ENCODE data around the gene PUM2.

Gene PUM2

GRCh38 chr2:20348542-20348941, 2.1 kb downstream of the PUM2 start:
- no peak for DNase-seq (ENCODE audit: low read depth)

GRCh38 chr2:20346565-20347381, 3.9 kb downstream of the PUM2 start:
- DNase-seq (ENCODE audit: low read depth): no peak

- DNase-seq (ENCODE audit: low read depth): no peak
These were observed 7.5 kb downstream of the PUM2 start for GRCh38 chr2:20343128-20343527.

GRCh38 chr2:20339012-20339411, 11.6 kb downstream of the PUM2 start:
- DNase-seq (ENCODE audit: low read depth): no peak

GRCh38 chr2:20334605-20335203, 15.9 kb downstream of the PUM2 start:
- no peak for DNase-seq (ENCODE audit: low read depth)

GRCh38 chr2:20333738-20334137, 16.9 kb downstream of the PUM2 start:
- DNase-seq (ENCODE audit: low read depth): no peak

- no peak for DNase-seq (ENCODE audit: low read depth)
These were observed 20.5 kb downstream of the PUM2 start for GRCh38 chr2:20330192-20330591.

- DNase-seq (ENCODE audit: low read depth): no peak
These were observed 23.3 kb downstream of the PUM2 start for GRCh38 chr2:20327370-20327769.

- DNase-seq (ENCODE audit: low read depth): peak; percentile 26
These were observed 24.4 kb downstream of the PUM2 start for GRCh38 chr2:20326163-20326780.

GRCh38 chr2:20322527-20323300, 27.9 kb downstream of the PUM2 start:
- no peak for DNase-seq (ENCODE audit: low read depth)

- no peak for DNase-seq (ENCODE audit: low read depth)
These were observed 33.0 kb downstream of the PUM2 start for GRCh38 chr2:20317690-20318089.

- no peak for DNase-seq (ENCODE audit: low read depth)
These were observed 33.4 kb downstream of the PUM2 start for GRCh38 chr2:20317197-20317596.

GRCh38 chr2:20314562-20315501, 35.8 kb downstream of the PUM2 start:
- no peak for DNase-seq (ENCODE audit: low read depth)

GRCh38 chr2:20313659-20314058, 37.0 kb downstream of the PUM2 start:
- DNase-seq (ENCODE audit: low read depth): no peak

- no peak for DNase-seq (ENCODE audit: low read depth)
These were observed 41.6 kb downstream of the PUM2 start for GRCh38 chr2:20309001-20309400.

GRCh38 chr2:20307311-20307710, 43.3 kb downstream of the PUM2 start:
- no peak for DNase-seq (ENCODE audit: low read depth)

GRCh38 chr2:20304411-20304810, 46.2 kb downstream of the PUM2 start:
- DNase-seq (ENCODE audit: low read depth): no peak

GRCh38 chr2:20303966-20304365, 46.7 kb downstream of the PUM2 start:
- DNase-seq (ENCODE audit: low read depth): no peak

- no peak for DNase-seq (ENCODE audit: low read depth)
These were observed 48.6 kb downstream of the PUM2 start for GRCh38 chr2:20302019-20302418.

GRCh38 chr2:20300656-20301055, 50.0 kb downstream of the PUM2 start:
- no peak for DNase-seq (ENCODE audit: low read depth)

- DNase-seq (ENCODE audit: low read depth): no peak
These were observed 51.5 kb downstream of the PUM2 start for GRCh38 chr2:20299113-20299512.

All from activated T-cell treated with anti-CD3 and anti-CD28 coated beads for 24 hours (primary cell).